ENCODE data around the gene FZD8.

The FZD8 gene

DNA sequence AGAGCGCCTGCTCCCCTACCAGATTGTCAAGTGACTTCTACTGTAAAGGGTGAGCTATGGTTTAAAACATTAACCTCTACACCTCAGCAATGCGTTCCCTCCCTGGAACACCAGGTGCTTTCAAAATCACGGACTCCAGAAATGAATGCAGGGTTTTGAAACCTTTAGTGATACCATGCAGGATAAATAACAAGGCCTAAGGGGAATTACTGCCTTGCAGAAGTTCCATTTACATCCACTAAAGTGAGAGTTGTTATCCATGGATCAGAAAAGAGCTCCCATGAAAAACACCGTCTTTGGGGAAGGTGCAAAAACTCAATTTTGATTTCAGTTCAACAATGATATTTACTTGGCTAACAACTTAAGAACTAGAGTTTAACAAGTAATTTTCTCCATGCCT, 4.0 kb downstream of the FZD8 start:
- H2AFZ ChIP-seq (ENCODE audit: insufficient read depth, low read length, poor library complexity) = no peak overlapping the region

DNA sequence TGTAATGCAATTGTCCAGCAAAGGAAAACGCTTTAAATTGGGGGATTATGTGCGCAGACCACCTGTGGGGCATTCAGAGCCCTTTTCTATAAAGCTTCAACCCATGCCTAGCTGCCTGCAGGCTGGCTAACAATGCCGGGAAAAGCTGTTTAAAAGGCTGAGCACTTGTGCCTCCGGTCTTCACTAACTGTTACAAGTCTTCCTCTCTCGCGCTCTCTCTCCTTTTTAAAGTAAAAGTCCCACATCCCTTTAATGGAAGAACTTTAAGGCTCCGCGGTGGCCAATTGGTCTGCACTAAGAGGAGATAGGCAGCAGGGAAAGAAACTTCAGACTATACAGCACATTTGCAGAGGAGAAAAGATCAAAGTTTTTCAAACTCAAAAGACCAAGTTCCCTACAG, 4.6 kb downstream of the FZD8 start:
- Histone ChIP-seq H2BK120ac (ENCODE audit: insufficient read depth, low read length, poor library complexity) (no peak overlapping the region), H3K9me3 (ENCODE audit: insufficient read depth, low read depth, low read length) (peaks cover 6% of the 10 kb centered on the region), H3K27me3 (ENCODE audit: insufficient read depth, low read length) (no peaks in the 10 kb centered on the region), H3K79me1 (ENCODE audit: low read length) (peaks cover 17% of the 10 kb centered on the region), H3K36me3 (ENCODE audit: control insufficient read depth in 1 of 2, insufficient read depth in 2 of 2, low read length in 2 of 2) (peaks cover 0 to 4% of the 10 kb centered on the region in 2 experiments), H3K79me2 (ENCODE audit: control insufficient read depth, insufficient read depth, low read length, poor library complexity) (peaks cover 6% of the 10 kb centered on the region), H2BK12ac (ENCODE audit: low read length) (no peak overlapping the region), H2AK5ac (ENCODE audit: low read length) (no peak overlapping the region), H3K4me2 (ENCODE audit: low read length) (peak overlapping the region; percentile 52), H3K4ac (ENCODE audit: low read depth, low read length) (no peak overlapping the region), H4K91ac (ENCODE audit: low read depth, low read length) (no peak overlapping the region), H3K14ac (ENCODE audit: low read length) (no peak overlapping the region), H3K27ac (ENCODE audit: low read depth, low read length) (no peak overlapping the region), H4K8ac (ENCODE audit: low read depth, low read length) (no peak overlapping the region), H4K12ac (ENCODE audit: low read depth, low read length) (no peak overlapping the region), H3K9ac (ENCODE audit: low read length) (no peak overlapping the region), H3K4me1 (ENCODE audit: control insufficient read depth in 1 of 2, insufficient read depth in 2 of 2, low read length in 2 of 2) (peaks cover 11 to 14% of the 10 kb centered on the region in 2 experiments), H3K18ac (ENCODE audit: low read length) (no peak overlapping the region), H2AFZ (ENCODE audit: insufficient read depth, low read length, poor library complexity) (no peak overlapping the region), H2BK5ac (ENCODE audit: low read depth, low read length, poor library complexity) (no peak overlapping the region), H3K4me3 (ENCODE audit: low read depth, low read length) (no peak overlapping the region), H3K23ac (ENCODE audit: low read length) (no peak overlapping the region)
- WGBS (ENCODE audit: extremely low coverage, insufficient coverage, insufficient read length) = no CpG with 5 or more reads among the region's 8 CpGs
- no peak for DNase-seq

More for the DNA sequence above, 4.0 kb downstream of the FZD8 start:
- Histone ChIP-seq H2BK12ac (ENCODE audit: low read length) (no peak overlapping the region), H3K79me2 (ENCODE audit: control insufficient read depth, insufficient read depth, low read length, poor library complexity) (peaks cover 4% of the 10 kb centered on the region), H3K4ac (ENCODE audit: low read depth, low read length) (no peak overlapping the region), H4K8ac (ENCODE audit: low read depth, low read length) (no peak overlapping the region), H3K27me3 (ENCODE audit: insufficient read depth, low read length) (no peaks in the 10 kb centered on the region), H3K36me3 (ENCODE audit: control insufficient read depth in 1 of 2, insufficient read depth in 2 of 2, low read length in 2 of 2) (peaks cover 0 to 4% of the 10 kb centered on the region in 2 experiments), H2BK120ac (ENCODE audit: insufficient read depth, low read length, poor library complexity) (no peak overlapping the region), H3K9ac (ENCODE audit: low read length) (no peak overlapping the region), H4K91ac (ENCODE audit: low read depth, low read length) (no peak overlapping the region), H2BK5ac (ENCODE audit: low read depth, low read length, poor library complexity) (no peak overlapping the region), H3K4me1 (ENCODE audit: control insufficient read depth in 1 of 2, insufficient read depth in 2 of 2, low read length in 2 of 2) (peaks cover 11 to 18% of the 10 kb centered on the region in 2 experiments), H3K4me3 (ENCODE audit: low read depth, low read length) (no peak overlapping the region), H3K27ac (ENCODE audit: low read depth, low read length) (no peak overlapping the region), H3K79me1 (ENCODE audit: low read length) (peaks cover 17% of the 10 kb centered on the region), H3K18ac (ENCODE audit: low read length) (no peak overlapping the region), H3K9me3 (ENCODE audit: insufficient read depth, low read depth, low read length) (peaks cover 6% of the 10 kb centered on the region), H3K23ac (ENCODE audit: low read length) (no peak overlapping the region), H3K14ac (ENCODE audit: low read length) (no peak overlapping the region), H3K4me2 (ENCODE audit: low read length) (no peak overlapping the region), H4K12ac (ENCODE audit: low read depth, low read length) (no peak overlapping the region), H2AK5ac (ENCODE audit: low read length) (no peak overlapping the region)
- DNase-seq = peak; percentile 14 to 65
- no CpG with 5 or more reads among the region's 4 CpGs for WGBS (ENCODE audit: extremely low coverage, insufficient coverage, insufficient read length)

DNA sequence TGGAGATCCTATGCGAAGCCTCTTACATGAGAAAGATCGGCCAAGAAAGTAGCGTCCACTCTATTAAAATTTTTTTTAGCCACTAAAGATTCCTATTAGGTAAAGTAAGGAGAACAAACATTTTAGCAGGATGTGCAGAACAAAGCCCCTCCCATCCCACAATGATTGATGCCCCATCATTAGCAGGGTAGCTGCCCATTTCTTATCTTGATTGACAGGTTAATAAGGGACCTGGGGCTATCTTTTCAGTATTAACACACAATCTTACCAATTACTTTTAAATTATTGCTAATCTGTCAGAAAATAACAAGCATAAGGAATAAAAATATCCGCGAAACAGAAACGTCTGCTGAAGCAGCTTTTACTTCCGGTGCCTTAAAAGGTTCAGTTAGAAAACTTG, 5.1 kb downstream of the FZD8 start:
- peaks cover 6% of the 10 kb centered on the region for H3K9me3 ChIP-seq (ENCODE audit: insufficient read depth, low read depth, low read length)

DNA sequence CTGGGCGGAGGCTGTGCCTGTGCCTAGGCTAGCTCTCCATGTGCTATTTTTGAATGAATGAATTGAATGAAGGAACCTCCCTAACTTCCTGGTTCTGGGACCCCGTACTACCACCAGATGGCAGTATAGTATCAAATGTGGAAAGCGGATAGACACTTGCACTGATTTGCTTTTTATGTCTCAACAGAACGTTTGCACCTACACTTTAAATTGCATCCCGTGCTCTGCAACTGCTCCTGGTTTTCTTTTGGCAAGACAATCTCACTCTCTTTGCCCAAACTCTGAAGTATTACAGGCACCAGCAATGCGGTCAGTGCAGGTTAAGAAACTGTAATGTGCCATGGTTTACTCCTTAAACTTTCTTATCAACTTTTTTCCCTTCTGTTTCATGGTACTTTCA, 6.5 kb downstream of the FZD8 start:
- no CpG with 5 or more reads among the region's 6 CpGs for WGBS (ENCODE audit: extremely low coverage, insufficient coverage, insufficient read length)
- Histone ChIP-seq H3K14ac (ENCODE audit: low read length) (no peak overlapping the region), H3K4me2 (ENCODE audit: low read length) (no peak overlapping the region), H3K9ac (ENCODE audit: low read length) (no peak overlapping the region), H3K18ac (ENCODE audit: low read length) (no peak overlapping the region), H3K4ac (ENCODE audit: low read depth, low read length) (no peak overlapping the region), H3K9me3 (ENCODE audit: insufficient read depth, low read depth, low read length) (peaks cover 6% of the 10 kb centered on the region), H2BK120ac (ENCODE audit: insufficient read depth, low read length, poor library complexity) (no peak overlapping the region), H2BK5ac (ENCODE audit: low read depth, low read length, poor library complexity) (no peak overlapping the region), H3K79me2 (ENCODE audit: control insufficient read depth, insufficient read depth, low read length, poor library complexity) (peaks cover 6% of the 10 kb centered on the region), H2BK12ac (ENCODE audit: low read length) (no peak overlapping the region), H4K8ac (ENCODE audit: low read depth, low read length) (no peak overlapping the region), H3K36me3 (ENCODE audit: control insufficient read depth in 1 of 2, insufficient read depth in 2 of 2, low read length in 2 of 2) (peaks cover 0 to 4% of the 10 kb centered on the region in 2 experiments), H4K12ac (ENCODE audit: low read depth, low read length) (no peak overlapping the region), H3K27ac (ENCODE audit: low read depth, low read length) (no peak overlapping the region), H2AK5ac (ENCODE audit: low read length) (no peak overlapping the region), H3K23ac (ENCODE audit: low read length) (no peak overlapping the region), H3K4me3 (ENCODE audit: low read depth, low read length) (no peak overlapping the region), H3K4me1 (ENCODE audit: control insufficient read depth in 1 of 2, insufficient read depth in 2 of 2, low read length in 2 of 2) (peaks cover 11% of the 10 kb centered on the region in 2 experiments), H2AFZ (ENCODE audit: insufficient read depth, low read length, poor library complexity) (no peak overlapping the region), H3K27me3 (ENCODE audit: insufficient read depth, low read length) (no peaks in the 10 kb centered on the region), H4K91ac (ENCODE audit: low read depth, low read length) (no peak overlapping the region), H3K79me1 (ENCODE audit: low read length) (peaks cover 5% of the 10 kb centered on the region)
- DNase-seq = peak; percentile 34 to 88

More for the DNA sequence above, 5.1 kb downstream of the FZD8 start:
- Histone ChIP-seq H3K23ac (ENCODE audit: low read length) (no peak overlapping the region), H3K4ac (ENCODE audit: low read depth, low read length) (no peak overlapping the region), H3K79me2 (ENCODE audit: control insufficient read depth, insufficient read depth, low read length, poor library complexity) (peaks cover 6% of the 10 kb centered on the region), H3K79me1 (ENCODE audit: low read length) (peaks cover 15% of the 10 kb centered on the region), H3K9ac (ENCODE audit: low read length) (no peak overlapping the region), H2AK5ac (ENCODE audit: low read length) (no peak overlapping the region), H3K4me1 (ENCODE audit: control insufficient read depth in 1 of 2, insufficient read depth in 2 of 2, low read length in 2 of 2) (peaks cover 11 to 12% of the 10 kb centered on the region in 2 experiments), H2BK120ac (ENCODE audit: insufficient read depth, low read length, poor library complexity) (no peak overlapping the region), H2BK12ac (ENCODE audit: low read length) (no peak overlapping the region), H2BK5ac (ENCODE audit: low read depth, low read length, poor library complexity) (no peak overlapping the region), H4K8ac (ENCODE audit: low read depth, low read length) (no peak overlapping the region), H3K18ac (ENCODE audit: low read length) (no peak overlapping the region), H3K27ac (ENCODE audit: low read depth, low read length) (no peak overlapping the region), H4K91ac (ENCODE audit: low read depth, low read length) (no peak overlapping the region), H3K4me2 (ENCODE audit: low read length) (no peak overlapping the region), H3K4me3 (ENCODE audit: low read depth, low read length) (no peak overlapping the region), H3K36me3 (ENCODE audit: control insufficient read depth in 1 of 2, insufficient read depth in 2 of 2, low read length in 2 of 2) (peaks cover 0 to 4% of the 10 kb centered on the region in 2 experiments), H3K27me3 (ENCODE audit: insufficient read depth, low read length) (no peaks in the 10 kb centered on the region), H3K14ac (ENCODE audit: low read length) (no peak overlapping the region), H4K12ac (ENCODE audit: low read depth, low read length) (no peak overlapping the region), H2AFZ (ENCODE audit: insufficient read depth, low read length, poor library complexity) (no peak overlapping the region)
- no CpG with 5 or more reads among the region's 7 CpGs for WGBS (ENCODE audit: extremely low coverage, insufficient coverage, insufficient read length)
- DNase-seq = no peak
